Panc1 (cell line): Measurements from ENCODE around the gene RNGTT.

Source experiments
- CTCF ChIP-seq: fragments of 450-650 bp; IDR thresholded peaks from 2 replicates; pipeline ENCODE4 v1.5.1; 2017; ENCODE audit warnings: mild to moderate bottlenecking
- SIN3A ChIP-seq: IDR thresholded peaks from 2 replicates; pipeline ENCODE4 v1.6.1; 2012; ENCODE audit warnings: low read depth, mild to moderate bottlenecking, low read length, moderate library complexity, borderline replicate concordance; ENCODE audit not compliant: insufficient read depth

- no peak for TF ChIP-seq CTCF
- TF ChIP-seq SIN3A = no peak
These were observed 255.1 kb downstream of the RNGTT start for GRCh38 chr6:88708197-88708744.
